COLO668 (cell line): ENCODE results near the gene MKLN1.
"Not testable (repeated sequence)": the region's sequence is repeated elsewhere in the genome, so short reads cannot be mapped to it uniquely, and the experiment has no call there.

ENCODE experiments used
- DNase-seq: peaks from one replicate; lab custom pipeline; 2025; ENCODE audit not compliant: unreplicated experiment; lab: John Stamatoyannopoulos, UW

The MKLN1 gene

GRCh38 chr7:131455546-131455945 lies 127.9 kb downstream of the MKLN1 start:
- no peak for DNase-seq

- DNase-seq: no peak
These were observed 128.7 kb downstream of the MKLN1 start for GRCh38 chr7:131456338-131456737.

GRCh38 chr7:131459256-131459655 lies 131.6 kb downstream of the MKLN1 start:
- DNase-seq: no peak

- DNase-seq: no peak
These were observed 134.4 kb downstream of the MKLN1 start for GRCh38 chr7:131462059-131462458.

- not testable (repeated sequence) for DNase-seq
These were observed 135.0 kb downstream of the MKLN1 start for GRCh38 chr7:131462715-131463114.

GRCh38 chr7:131466735-131467365 lies 139.2 kb downstream of the MKLN1 start:
- no peak for DNase-seq

GRCh38 chr7:131467788-131468187 lies 140.1 kb downstream of the MKLN1 start:
- no peak for DNase-seq

GRCh38 chr7:131471250-131472004 lies 143.8 kb downstream of the MKLN1 start:
- DNase-seq: no peak

GRCh38 chr7:131476740-131477139 lies 149.1 kb downstream of the MKLN1 start:
- no peak for DNase-seq

- DNase-seq: no peak
These were observed 153.0 kb downstream of the MKLN1 start for GRCh38 chr7:131480384-131481315.

GRCh38 chr7:131482800-131483199 lies 155.1 kb downstream of the MKLN1 start:
- DNase-seq: no peak

- DNase-seq: no peak
These were observed 155.9 kb downstream of the MKLN1 start for GRCh38 chr7:131483586-131483985.

- no peak for DNase-seq
These were observed 158.7 kb downstream of the MKLN1 start for GRCh38 chr7:131486346-131486745.

GRCh38 chr7:131487217-131487616 lies 159.5 kb downstream of the MKLN1 start:
- DNase-seq: no peak

GRCh38 chr7:131488361-131488760 lies 160.7 kb downstream of the MKLN1 start:
- DNase-seq: no peak

GRCh38 chr7:131489196-131489595 lies 161.5 kb downstream of the MKLN1 start:
- no peak for DNase-seq

GRCh38 chr7:131489881-131490280 lies 162.2 kb downstream of the MKLN1 start:
- DNase-seq: no peak

GRCh38 chr7:131493081-131493480 lies 165.4 kb downstream of the MKLN1 start:
- no peak for DNase-seq

- DNase-seq: no peak
These were observed 165.9 kb downstream of the MKLN1 start for GRCh38 chr7:131493581-131493980.

GRCh38 chr7:131494182-131494581 lies 166.5 kb downstream of the MKLN1 start:
- no peak for DNase-seq

GRCh38 chr7:131495669-131496498 lies 168.2 kb downstream of the MKLN1 start:
- DNase-seq: no peak
